CD4-positive, alpha-beta T cell (primary cell): ENCODE measurements around the gene OSBPL3. TPM values are rescaled to one million over a fixed set of nuclear protein-coding genes. Genes with fewer than 3 reads are reported as not detected.

Experiments used
- ATAC-seq: fragments of 200-7000 bp; cut with Tn5 transposase; one replicate; pipeline ENCODE4 v1.10.0; 2022; ENCODE audit warnings: mild to moderate bottlenecking; ENCODE audit not compliant: poor library complexity
- CTCF ChIA-PET: fragments of 350-600 bp; sonication (Branson Sonifier 250); formaldehyde crosslinking; loops from one replicate; lab custom pipeline; 2021; ENCODE audit warnings: antibody characterized with exemption, inconsistent platforms; lab: Charles Lee
- POLR2A ChIA-PET: fragments of 350-600 bp; sonication (Branson Sonifier 250); formaldehyde crosslinking; loops from one replicate; lab custom pipeline; 2021; ENCODE audit warnings: antibody characterized with exemption, inconsistent platforms; lab: Charles Lee
- DNase-seq, 14 experiments: peaks; one replicate each; pipeline ENCODE4 v3.0.0-alpha.2; 2013 to 2020; ENCODE audit warnings: mixed read lengths in 2 of 14
- H3K27ac ChIP-seq, 2 donors: one replicate each; pipeline versions ENCODE4 v1.5.1 to v1.7.0; 2013; ENCODE audit warnings: low read length in 2 of 2, low read depth in 1 of 2, mild to moderate bottlenecking in 1 of 2
- H3K27me3 ChIP-seq, 2 experiments: 1 replicate in 1 of 2; 2 replicates in 1 of 2; pipeline versions ENCODE4 v1.6.1 to v1.7.0; 2013; ENCODE audit warnings: low read length in 2 of 2, control low read depth in 1 of 2, mild to moderate bottlenecking in 1 of 2, moderate library complexity in 1 of 2; ENCODE audit not compliant: insufficient read depth in 2 of 2, control insufficient read depth in 1 of 2
- H3K36me3 ChIP-seq: one replicate; pipeline ENCODE4 v1.6.1; 2013; ENCODE audit warnings: low read length, control low read depth; ENCODE audit not compliant: insufficient read depth
- H3K4me1 ChIP-seq: one replicate; pipeline ENCODE4 v1.6.1; 2013; ENCODE audit warnings: low read length, control low read depth; ENCODE audit not compliant: insufficient read depth
- H3K4me3 ChIP-seq: one replicate; pipeline ENCODE4 v1.5.1; 2013; ENCODE audit warnings: mild to moderate bottlenecking, low read length, moderate library complexity
- H3K9me3 ChIP-seq, 2 experiments: 1 replicate in 1 of 2; 2 replicates in 1 of 2; pipeline versions ENCODE4 v1.6.1 to v1.7.0; 2013; ENCODE audit warnings: low read length in 2 of 2, mild to moderate bottlenecking in 2 of 2, control low read depth in 1 of 2, moderate library complexity in 1 of 2; ENCODE audit not compliant: control insufficient read depth in 1 of 2, insufficient read depth in 1 of 2
- H3K27ac Mint-ChIP-seq: one replicate; pipeline ENCODE4 v1.8.0; 2020; ENCODE audit warnings: mixed read lengths
- H3K27me3 Mint-ChIP-seq: one replicate; pipeline ENCODE4 v1.8.0; 2021; ENCODE audit warnings: mixed read lengths
- H3K36me3 Mint-ChIP-seq: one replicate; pipeline ENCODE4 v1.8.0; 2021; ENCODE audit warnings: low read depth, mixed read lengths
- H3K4me1 Mint-ChIP-seq: one replicate; pipeline ENCODE4 v1.8.0; 2021; ENCODE audit warnings: low read depth, mixed read lengths
- H3K4me3 Mint-ChIP-seq: one replicate; pipeline ENCODE4 v1.8.0; 2020; ENCODE audit warnings: mild to moderate bottlenecking, mixed read lengths
- H3K9me3 Mint-ChIP-seq: one replicate; pipeline ENCODE4 v1.8.0; 2020; ENCODE audit warnings: mixed read lengths
- intact Hi-C, 2 experiments: fragments of 100-400 bp; cut with DNase I in 1 of 2; cut with micrococcal nuclease in 1 of 2; formaldehyde crosslinking; loops; one replicate each; pipeline versions ENCODE4 v1.15.1 to v1.9.0; 2023 to 2025; cut with DNase I, micrococcal nuclease
- total RNA-seq, 174 experiments: library from RNA in 2 of 174; stranded (reverse) in 2 of 174; gene quantifications; one replicate each; pipeline ENCODE4 v1.2.3 and lab custom pipeline; 2021 to 2026
- TF ChIP-seq, protein P1 (sequence below): fragments of 200-600 bp; IDR thresholded peaks from one replicate; pipeline ENCODE4 v1.8.0; 2022; ENCODE audit warnings: antibody characterized with exemption, mild to moderate bottlenecking

OSBPL3 gene
- total RNA-seq, 2 experiments from 2014 or later, result 25.4 to 25.9 TPM

DNA sequence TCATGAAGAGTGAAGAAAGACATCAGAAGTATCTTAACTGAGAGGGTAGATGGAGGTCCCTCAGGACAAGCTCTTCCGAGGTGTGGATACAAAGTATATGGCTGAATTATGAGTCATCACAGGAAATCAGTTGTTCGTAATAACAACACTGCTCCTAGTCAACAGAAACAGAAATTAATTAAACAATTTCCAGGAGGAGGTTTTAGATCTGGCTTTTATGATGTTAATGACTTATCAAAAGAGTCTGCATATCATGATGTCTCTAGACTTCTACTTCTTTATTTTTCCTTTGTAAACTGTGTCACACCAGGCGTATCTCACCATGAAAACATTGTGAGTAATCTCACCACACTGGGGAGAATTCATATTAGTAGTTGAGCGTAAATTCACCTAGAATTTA is 31.2 kb downstream of the OSBPL3 start:
- POLR2A ChIA-PET, result interaction anchor here (1.1 to 1.9 kb wide), 2 partner anchors 30 to 38 kb away, joined by 3 to 7 read pairs; no protein-coding TSS in a partner anchor
- intact Hi-C loops, result no loop called here
- H3K4me3 Mint-ChIP-seq, result no peak overlapping the region
- TF ChIP-seq, protein P1, sequence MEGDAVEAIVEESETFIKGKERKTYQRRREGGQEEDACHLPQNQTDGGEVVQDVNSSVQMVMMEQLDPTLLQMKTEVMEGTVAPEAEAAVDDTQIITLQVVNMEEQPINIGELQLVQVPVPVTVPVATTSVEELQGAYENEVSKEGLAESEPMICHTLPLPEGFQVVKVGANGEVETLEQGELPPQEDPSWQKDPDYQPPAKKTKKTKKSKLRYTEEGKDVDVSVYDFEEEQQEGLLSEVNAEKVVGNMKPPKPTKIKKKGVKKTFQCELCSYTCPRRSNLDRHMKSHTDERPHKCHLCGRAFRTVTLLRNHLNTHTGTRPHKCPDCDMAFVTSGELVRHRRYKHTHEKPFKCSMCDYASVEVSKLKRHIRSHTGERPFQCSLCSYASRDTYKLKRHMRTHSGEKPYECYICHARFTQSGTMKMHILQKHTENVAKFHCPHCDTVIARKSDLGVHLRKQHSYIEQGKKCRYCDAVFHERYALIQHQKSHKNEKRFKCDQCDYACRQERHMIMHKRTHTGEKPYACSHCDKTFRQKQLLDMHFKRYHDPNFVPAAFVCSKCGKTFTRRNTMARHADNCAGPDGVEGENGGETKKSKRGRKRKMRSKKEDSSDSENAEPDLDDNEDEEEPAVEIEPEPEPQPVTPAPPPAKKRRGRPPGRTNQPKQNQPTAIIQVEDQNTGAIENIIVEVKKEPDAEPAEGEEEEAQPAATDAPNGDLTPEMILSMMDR, result no peak
- CTCF ChIA-PET, result interaction anchor here (1.2 to 1.7 kb wide), 3 partner anchors 15 to 145 kb away, joined by 3 to 4 read pairs (median 3); partner anchors contain the start of gene OSBPL3
- H3K27ac Mint-ChIP-seq, result no peak overlapping the region
- H3K9me3 Mint-ChIP-seq, result no peaks in the 10 kb centered on the region
- H3K4me1 Mint-ChIP-seq, result peaks cover 69% of the 10 kb centered on the region
- H3K27me3 Mint-ChIP-seq, result no peaks in the 10 kb centered on the region
- Histone ChIP-seq H3K36me3 (no peaks in the 10 kb centered on the region), H3K4me3 (no peak overlapping the region), H3K27ac (no peak overlapping the region), H3K9me3 (no peaks in the 10 kb centered on the region), H3K27me3 (no peaks in the 10 kb centered on the region), H3K4me1 (peaks cover 2% of the 10 kb centered on the region)
- no peak for DNase-seq
- H3K36me3 Mint-ChIP-seq, result no peaks in the 10 kb centered on the region
- ATAC-seq, result peak; percentile 32

DNA sequence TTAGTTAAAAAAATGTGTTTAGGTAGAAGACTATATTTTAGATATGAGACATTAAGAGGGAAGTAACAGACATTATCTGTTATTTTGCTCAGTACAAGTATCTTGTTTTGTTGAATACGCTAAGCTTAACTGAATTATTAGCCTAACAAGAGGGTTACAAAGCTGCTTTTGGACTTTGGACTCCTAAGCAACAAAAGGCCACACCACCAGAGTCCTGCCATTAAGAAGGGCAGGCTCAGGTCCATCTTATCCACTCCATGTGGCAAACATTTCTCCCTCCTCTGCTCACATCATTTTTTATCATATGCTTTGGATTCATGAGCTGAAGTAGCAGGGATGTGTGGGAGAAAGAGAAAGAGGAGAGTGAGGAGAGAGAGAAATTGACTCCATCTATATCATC is 33.5 kb downstream of the OSBPL3 start:
- H3K4me1 ChIP-seq, result peaks cover 6% of the 10 kb centered on the region
- no peaks in the 10 kb centered on the region for H3K9me3 ChIP-seq
- no peak overlapping the region for H3K4me3 ChIP-seq
- no peaks in the 10 kb centered on the region for H3K36me3 Mint-ChIP-seq
- CTCF ChIA-PET, result interaction anchor here (0.7 to 1.1 kb wide), 2 partner anchors 12 to 32 kb away, joined by 3 read pairs; no protein-coding TSS in a partner anchor
- H3K27ac Mint-ChIP-seq, result no peak overlapping the region
- no peaks in the 10 kb centered on the region for H3K36me3 ChIP-seq
- H3K9me3 Mint-ChIP-seq, result no peaks in the 10 kb centered on the region
- POLR2A ChIA-PET, result interaction anchor here (0.6 kb wide), 1 partner anchor 41 kb away, joined by 3 read pairs; no protein-coding TSS in a partner anchor
- no peak overlapping the region for H3K4me3 Mint-ChIP-seq
- H3K27me3 Mint-ChIP-seq, result no peaks in the 10 kb centered on the region
- TF ChIP-seq, protein P1, result no peak
- no peak overlapping the region for H3K27ac ChIP-seq
- peaks cover 64% of the 10 kb centered on the region for H3K4me1 Mint-ChIP-seq
- DNase-seq, result no peak
- ATAC-seq, result no peak
- intact Hi-C loops, result no loop called here
- H3K27me3 ChIP-seq, result no peaks in the 10 kb centered on the region

DNA sequence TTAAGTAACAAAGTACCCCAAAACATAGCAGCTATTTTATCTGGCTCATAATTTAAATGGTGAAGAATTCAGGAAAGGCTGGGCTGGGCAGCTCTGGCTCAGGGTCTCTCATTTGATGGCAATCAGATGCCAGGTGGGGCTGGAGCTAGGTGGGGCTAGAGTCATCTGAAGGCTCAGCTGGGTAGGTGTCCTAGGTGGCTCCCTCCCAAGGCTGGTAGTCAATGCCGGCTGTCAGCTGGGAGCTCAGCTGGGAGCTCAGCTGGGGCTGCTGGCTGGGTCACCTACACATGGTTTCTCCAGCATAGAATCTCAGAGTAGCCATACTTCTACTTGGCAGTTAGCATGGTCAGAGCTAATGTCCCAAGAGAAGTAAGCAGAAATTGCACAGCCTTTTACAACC is 34.1 kb downstream of the OSBPL3 start:
- POLR2A ChIA-PET, result interaction anchor here (1.0 kb wide), 1 partner anchor 34 kb away, joined by 3 read pairs; the partner anchor contains the start of gene OSBPL3
- Histone ChIP-seq H3K4me1 (peaks cover 6% of the 10 kb centered on the region), H3K36me3 (no peaks in the 10 kb centered on the region), H3K4me3 (no peak overlapping the region), H3K27me3 (no peaks in the 10 kb centered on the region), H3K27ac (no peak overlapping the region), H3K9me3 (no peaks in the 10 kb centered on the region)
- peak in 2 of 14 experiments; percentile 14 for DNase-seq
- Mint-ChIP-seq H3K4me1 (peaks cover 59% of the 10 kb centered on the region), H3K27me3 (no peaks in the 10 kb centered on the region), H3K4me3 (no peak overlapping the region), H3K9me3 (no peaks in the 10 kb centered on the region), H3K36me3 (no peaks in the 10 kb centered on the region), H3K27ac (no peak overlapping the region)
- TF ChIP-seq, protein P1, result no peak
- intact Hi-C loops, result no loop called here
- no peak for ATAC-seq
- CTCF ChIA-PET, result interaction anchor here (1.1 kb wide), 1 partner anchor 32 kb away, joined by 3 read pairs; no protein-coding TSS in a partner anchor
